Islet of Langerhans (tissue), 1 donor: ENCODE results near the gene TAPT1.
"Not testable (repeated sequence)": the region's sequence is repeated elsewhere in the genome, so short reads cannot be mapped to it uniquely, and the experiment has no call there.

Experiments
- FAIRE-seq: peaks from one replicate; lab custom pipeline; 2011; peaks lifted over from hg19 to GRCh38; lab: Jason Lieb, UNC

The TAPT1 gene, protein sequence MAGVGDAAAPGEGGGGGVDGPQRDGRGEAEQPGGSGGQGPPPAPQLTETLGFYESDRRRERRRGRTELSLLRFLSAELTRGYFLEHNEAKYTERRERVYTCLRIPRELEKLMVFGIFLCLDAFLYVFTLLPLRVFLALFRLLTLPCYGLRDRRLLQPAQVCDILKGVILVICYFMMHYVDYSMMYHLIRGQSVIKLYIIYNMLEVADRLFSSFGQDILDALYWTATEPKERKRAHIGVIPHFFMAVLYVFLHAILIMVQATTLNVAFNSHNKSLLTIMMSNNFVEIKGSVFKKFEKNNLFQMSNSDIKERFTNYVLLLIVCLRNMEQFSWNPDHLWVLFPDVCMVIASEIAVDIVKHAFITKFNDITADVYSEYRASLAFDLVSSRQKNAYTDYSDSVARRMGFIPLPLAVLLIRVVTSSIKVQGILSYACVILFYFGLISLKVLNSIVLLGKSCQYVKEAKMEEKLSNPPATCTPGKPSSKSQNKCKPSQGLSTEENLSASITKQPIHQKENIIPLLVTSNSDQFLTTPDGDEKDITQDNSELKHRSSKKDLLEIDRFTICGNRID

DNA sequence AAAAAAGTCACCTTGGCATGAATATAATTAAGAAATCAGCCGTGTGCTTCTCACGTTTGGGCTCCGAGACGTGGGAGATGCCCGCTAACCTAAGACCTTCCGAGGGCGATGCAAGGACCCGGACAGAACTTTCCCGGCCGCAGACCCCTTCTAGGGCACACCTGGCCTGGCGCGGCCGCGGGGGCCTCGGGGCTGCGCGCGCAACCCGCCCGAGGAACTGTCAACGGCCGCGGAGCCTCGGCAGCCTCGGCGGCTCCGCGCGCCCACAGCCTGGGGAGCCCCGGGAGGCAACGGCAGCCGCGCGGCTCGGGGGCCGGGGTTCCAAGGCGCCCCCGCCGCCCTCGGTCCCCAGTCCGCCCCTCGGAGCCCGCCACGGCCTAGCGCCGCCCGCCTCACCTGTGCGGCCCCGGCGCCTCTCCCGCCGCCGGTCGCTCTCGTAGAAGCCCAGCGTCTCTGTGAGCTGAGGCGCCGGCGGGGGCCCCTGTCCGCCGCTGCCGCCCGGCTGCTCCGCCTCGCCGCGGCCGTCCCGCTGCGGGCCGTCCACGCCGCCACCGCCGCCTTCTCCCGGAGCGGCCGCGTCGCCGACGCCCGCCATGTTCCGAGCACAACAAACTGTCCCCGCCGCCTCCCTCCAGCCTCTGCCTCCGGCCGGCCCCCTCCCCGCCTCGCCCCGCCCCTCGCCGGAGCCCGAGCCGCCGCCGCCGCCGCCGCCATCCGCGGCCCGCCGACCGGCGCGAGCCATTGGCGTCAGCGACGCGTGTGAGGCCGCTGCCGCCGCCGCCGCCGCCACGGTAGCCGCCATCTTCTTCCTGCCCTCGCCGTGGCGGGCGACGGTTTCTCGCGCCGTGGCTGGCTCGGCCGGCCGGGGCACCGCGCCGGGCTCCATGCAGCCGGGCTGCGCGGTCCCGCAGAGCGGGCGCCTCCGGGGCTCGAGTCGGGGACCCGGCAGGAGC, at the start of gene TAPT1:
TAPT1 (minus strand) TSS at position 609 of the 953 bp plus-strand sequence; CDS start at position 595, 14 bp downstream.
- no peak for FAIRE-seq

- no peak for FAIRE-seq
Measured at GRCh38 chr4:16271411-16271810, 45.1 kb upstream of the TAPT1 start.

GRCh38 chr4:16270454-16271328, 44.4 kb upstream of the TAPT1 start:
- no peak for FAIRE-seq

DNA sequence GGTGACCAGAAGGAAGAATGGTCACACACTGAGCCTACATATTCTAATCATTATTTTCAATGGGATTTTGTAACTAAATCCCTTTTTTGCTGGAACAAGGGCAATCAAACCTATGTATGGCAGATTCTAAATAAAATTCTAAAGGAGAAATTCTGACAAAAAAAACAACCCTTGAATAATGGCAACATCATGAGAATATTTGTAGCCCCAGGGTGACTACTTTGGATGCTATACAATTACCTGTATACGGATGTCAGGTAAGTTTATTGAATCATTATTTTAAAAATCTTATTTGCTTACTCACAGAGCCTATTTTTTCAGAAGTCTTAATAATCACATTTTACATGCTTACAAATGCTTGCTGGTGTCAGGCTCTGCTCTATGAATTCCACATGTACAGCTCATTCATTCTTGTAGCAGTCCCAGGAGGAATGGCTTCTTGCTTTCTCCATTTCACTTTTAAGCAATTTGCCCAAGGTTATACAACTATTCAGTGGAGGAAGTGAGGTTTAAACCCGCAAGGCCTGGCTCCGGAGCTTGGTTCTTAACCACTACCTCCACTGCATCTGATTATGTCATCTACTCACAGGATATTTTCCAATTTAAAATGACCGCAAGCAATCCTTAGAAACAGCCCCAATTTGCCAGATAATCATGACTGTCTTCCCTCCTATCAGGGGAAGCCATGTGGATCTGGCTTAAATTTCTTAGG, 43.6 kb upstream of the TAPT1 start:
- FAIRE-seq, result not testable (repeated sequence)

DNA sequence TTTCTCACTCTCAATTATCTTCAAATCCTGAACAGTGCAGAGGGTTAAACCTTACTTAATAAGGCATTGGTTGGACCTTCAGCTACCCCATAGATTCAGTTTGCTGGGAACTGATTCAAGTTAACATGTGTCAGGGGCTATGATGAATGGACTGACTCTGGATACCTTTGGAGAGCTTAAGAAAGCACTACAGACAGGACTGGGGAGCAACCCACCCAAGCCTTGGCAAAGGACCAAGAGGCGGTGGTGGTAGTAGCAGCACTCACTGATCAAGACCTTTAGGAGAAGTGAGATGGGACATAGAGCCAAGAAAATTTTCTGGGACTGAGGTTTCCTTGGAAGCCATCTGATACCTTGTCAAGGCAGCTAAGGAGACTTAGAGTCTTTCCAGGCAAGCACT, 43.0 kb upstream of the TAPT1 start:
- no peak for FAIRE-seq

GRCh38 chr4:16268290-16268689, 42.0 kb upstream of the TAPT1 start:
- FAIRE-seq, result no peak

GRCh38 chr4:16267639-16268038, 41.4 kb upstream of the TAPT1 start:
- FAIRE-seq, result no peak

DNA sequence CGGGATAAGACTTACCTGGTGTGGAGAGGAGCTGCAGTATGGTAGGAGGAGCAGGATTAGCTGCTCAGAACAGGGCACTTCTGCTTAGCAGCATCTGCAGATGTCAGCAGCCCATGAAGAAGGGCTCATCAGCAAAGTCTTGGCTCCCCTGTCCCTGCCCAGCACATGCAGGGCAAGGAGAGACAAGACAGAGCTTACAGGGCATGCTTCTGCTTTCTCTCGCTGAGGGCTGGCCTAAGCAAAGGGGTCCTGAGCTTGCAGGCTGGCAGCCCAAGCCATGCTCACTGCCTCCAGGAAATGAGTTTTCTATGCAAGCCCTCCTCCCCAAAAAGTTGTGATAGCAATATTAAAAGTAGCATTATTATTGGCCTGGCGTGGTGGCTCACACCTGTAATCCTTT, 39.5 kb upstream of the TAPT1 start:
- FAIRE-seq, result no peak

DNA sequence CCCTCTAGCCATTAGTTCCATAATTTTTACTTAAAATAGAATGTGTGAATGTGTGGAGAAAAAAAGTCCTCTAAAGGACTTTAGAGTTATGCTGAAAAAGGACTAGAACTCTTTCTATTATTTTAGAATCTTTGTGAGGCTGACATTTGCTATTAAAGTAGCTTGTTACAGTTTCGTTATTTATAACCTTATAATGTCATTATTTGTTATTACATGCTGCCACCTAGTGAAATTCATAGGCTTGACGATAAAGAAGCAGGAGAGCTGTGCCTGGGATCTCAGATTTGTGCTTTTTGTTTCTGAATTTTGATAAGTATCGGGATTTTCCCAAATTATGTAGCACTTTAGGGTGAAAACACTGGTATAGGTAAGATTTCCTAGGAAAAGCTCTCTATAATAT, 38.5 kb upstream of the TAPT1 start:
- peak; percentile 100 for FAIRE-seq

GRCh38 chr4:16263056-16263455, 36.8 kb upstream of the TAPT1 start:
- FAIRE-seq, result no peak

- no peak for FAIRE-seq
Measured at GRCh38 chr4:16262188-16262587, 35.9 kb upstream of the TAPT1 start.

DNA sequence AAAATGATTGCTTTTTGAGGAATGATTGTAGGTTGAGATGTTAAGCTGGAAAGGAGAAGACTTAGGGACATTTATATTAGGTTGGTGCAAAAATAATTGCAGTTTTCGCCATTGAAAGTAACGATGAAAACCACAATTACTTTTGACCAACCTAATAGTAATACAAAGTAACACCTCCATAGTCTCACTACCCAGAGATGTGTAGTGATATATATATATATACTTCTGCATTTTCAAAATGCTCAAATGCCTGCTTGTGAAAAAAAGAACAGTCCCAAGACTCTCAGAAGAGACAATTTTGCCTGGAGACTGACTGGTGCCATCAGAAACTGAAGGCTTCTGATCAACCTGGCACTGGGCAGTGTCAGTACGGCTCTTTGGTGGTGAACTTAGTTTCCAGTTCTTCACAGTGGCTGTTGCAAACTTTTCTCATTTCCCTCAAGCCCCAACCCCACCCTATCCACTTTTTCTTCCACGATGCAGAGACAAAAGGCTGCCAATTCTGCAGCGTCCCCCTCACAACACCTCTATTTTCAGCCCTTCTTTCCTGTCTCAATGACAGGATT, 35.1 kb upstream of the TAPT1 start:
- FAIRE-seq, result no peak

GRCh38 chr4:16259889-16260246, 33.6 kb upstream of the TAPT1 start:
- no peak for FAIRE-seq

- no peak for FAIRE-seq
Measured at GRCh38 chr4:16259241-16259888, 33.1 kb upstream of the TAPT1 start.

GRCh38 chr4:16257611-16258010, 31.3 kb upstream of the TAPT1 start:
- no peak for FAIRE-seq

GRCh38 chr4:16256343-16256742, 30.1 kb upstream of the TAPT1 start:
- no peak for FAIRE-seq

- FAIRE-seq, result no peak
Measured at GRCh38 chr4:16255730-16256129, 29.5 kb upstream of the TAPT1 start.

- no peak for FAIRE-seq
Measured at GRCh38 chr4:16253127-16253960, 27.1 kb upstream of the TAPT1 start.

DNA sequence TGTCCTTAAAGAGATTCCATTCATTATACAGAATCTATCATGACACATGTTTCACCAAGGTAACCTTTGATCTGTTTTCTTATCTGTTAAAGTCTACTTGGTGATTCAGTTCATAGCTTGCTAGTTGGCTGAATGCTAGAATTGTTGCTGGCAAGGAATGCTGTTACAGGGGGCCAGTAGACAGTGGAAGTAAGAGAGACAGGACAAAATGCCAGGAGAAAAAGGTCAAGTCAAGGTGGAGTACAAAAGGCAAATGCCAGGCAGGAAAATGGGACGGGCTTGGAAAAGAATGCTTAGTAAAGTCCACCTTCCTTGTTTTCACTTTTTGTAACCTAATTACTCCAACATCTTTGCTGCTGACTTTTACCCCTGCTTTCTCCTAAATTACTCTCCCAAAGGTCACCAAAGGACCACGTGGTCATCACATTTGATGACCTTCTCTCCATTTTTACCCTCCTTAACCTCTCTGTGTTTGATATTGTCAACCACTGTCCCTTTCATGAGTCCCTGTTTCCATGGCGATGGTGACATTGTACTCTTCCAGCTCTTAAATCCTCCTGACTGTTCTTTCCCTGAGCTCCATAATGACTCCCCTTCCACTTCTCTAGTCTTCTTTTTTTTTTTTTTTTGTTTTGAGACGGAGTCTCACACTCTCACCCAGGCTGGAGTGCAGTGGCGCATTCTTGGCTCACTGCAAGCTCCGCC, 24.5 kb upstream of the TAPT1 start:
- FAIRE-seq, result no peak
